Stimulated activated CD4-positive, alpha-beta T cell treated with anti-CD3 and anti-CD28 coated beads, Interleukin-1b, Interleukin-23, amount 100 ng/mL, for 48 hours (primary cell): ENCODE data around the gene MAFG.
"Not testable (repeated sequence)": the region's sequence is repeated elsewhere in the genome, so short reads cannot be mapped to it uniquely, and the experiment has no call there.

Experiments
- DNase-seq: peaks from one replicate; pipeline ENCODE4 v3.0.0-alpha.2; 2020

Gene MAFG

DNA sequence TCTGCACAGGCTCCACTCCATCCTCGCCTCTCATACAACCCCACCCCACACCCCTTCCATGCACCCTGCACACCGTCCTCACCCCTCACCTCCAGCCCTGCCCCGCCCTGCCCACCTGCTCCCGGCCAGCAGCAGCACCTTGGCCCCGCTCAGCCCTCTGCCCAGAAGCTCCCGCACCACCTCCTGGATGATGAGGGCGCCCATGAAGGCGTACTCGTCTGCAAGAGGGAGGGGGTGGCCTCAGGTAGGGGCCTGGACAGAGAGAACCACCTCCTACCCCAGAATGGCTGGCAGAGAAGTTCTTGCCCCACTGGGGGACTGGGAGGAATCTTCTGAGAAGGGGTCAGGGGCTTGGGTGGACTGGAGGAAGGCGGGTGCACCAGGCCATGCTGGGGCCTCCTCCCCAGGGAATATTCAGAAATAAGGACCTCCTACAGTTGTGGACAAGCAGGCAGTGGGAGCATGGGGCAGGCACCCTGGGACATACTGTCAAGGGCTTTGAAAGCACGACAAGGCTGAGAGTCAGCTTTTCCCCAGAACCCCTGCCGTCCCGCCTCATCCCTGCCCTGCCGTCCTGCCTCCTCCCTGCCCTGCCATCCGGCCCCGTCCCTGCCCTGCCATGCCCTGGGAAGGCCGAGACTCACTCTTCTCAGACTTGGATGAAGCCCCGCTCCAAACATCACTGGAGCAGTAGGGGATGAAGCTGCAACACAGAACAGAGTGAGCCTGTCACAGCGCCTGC lies 30.3 kb upstream of the MAFG start:
- DNase-seq, result no peak

DNA sequence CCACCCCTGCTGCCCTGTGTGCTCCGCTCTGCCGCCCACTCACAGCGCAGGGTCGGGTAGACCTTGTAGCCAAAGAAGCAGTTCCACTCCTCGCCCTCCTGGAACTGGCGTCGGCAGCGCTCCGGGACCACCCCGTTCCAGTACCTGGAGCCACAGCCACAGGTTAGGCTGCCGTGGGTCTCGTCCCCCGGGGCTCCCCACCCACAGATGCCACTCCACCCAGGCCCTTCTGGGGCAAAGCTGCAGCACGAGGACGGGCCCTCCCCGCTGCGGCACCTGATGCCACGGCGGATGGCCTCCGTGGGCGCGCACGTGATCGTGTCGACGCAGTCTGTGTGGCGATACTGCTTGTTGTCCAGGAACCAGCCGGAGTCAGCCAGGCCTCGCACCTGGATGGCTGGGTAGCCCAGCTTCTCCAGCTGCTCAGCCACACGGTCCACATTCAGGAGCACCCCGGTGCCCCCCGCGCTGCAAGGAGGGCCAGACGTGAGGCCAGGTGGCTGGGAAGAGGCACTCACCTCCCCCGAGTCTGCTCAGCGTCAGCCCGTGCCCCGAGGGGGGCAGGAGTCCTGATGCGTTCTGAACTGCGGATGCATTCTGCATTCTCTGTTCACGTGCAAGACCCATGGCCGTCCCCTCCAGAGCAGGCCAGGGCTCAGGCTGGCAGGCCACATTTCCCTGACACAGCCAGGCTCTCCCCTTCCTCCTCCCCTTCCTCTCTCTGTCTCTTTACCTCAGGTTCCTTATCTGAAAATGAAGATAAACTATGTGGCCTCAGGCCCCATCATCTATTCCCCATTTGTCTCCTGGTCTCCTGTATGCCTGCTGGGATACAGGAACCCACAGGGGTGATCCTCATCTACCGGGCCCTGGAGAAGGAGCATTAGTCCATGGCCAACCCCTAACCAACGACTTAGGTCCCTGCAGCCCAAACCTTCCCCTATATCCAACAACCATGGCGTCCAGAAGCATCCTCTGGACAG lies 29.4 kb upstream of the MAFG start:
- no peak for DNase-seq

DNA sequence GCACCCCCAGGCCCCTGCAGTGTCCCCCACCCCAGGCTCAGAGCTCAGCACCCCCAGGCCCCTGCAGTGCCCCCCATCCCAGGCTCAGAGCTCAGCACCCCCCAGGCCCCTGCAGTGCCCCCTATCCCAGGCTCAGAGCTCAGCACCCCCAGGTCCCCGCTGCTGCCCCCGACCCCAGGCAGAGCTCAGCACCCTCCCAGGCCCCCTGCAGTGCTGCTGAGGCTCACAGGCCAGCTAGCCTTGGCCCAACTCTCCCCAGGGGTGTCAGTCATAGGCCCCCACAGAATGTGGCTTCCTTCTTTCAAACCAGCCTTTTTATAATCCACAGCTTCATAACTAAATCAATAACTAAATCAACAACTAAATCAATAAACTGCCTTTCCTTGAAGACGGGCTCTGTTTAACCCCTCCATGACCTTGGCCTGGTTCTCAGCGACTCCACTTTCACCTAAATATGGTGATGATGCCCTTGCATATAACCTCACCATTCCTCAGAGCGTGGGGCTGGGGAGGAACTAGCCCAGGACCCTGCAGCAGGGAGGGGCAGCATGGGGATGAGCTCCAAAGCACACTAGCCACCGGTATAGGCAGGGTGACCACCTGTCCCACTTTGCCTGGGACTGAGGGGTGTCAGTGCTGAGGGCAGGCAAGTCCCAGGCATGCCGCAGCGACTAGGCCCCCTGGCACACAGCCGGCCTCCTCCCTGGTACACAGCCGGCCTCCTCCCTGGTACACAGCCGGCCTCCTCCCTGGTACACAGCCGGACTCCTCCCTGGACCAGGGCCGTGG lies 28.4 kb upstream of the MAFG start:
- no peak for DNase-seq

DNA sequence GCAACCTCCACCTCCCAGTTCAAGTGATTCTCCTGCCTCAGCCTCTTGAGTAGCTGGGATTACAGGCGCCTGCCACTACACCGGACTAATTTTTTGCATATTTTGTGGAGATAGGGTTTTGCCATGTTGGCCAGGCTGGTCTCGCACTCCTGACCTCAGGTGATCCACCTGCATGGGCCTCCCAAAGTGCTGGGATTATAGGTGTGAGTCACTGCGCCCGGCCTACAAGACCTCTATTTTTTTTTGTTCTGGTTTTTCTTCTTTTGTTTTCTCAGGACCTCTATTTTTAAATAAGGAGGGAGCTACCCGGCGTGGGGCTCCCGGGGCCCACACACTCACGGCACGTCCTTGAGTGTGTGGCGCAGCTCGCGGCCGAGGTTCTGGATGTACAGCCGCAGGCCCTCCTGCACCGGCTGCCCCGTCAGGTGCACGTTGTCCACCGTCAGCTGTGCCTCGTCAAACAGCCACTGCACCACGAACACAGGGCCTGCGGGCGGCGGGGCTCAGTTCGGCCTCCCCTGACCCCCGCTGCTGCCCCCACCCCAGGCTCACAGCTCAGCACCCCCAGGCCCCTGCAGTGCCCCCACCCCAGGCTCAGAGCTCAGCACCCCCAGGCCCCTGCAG lies 27.6 kb upstream of the MAFG start:
- no peak for DNase-seq

DNA sequence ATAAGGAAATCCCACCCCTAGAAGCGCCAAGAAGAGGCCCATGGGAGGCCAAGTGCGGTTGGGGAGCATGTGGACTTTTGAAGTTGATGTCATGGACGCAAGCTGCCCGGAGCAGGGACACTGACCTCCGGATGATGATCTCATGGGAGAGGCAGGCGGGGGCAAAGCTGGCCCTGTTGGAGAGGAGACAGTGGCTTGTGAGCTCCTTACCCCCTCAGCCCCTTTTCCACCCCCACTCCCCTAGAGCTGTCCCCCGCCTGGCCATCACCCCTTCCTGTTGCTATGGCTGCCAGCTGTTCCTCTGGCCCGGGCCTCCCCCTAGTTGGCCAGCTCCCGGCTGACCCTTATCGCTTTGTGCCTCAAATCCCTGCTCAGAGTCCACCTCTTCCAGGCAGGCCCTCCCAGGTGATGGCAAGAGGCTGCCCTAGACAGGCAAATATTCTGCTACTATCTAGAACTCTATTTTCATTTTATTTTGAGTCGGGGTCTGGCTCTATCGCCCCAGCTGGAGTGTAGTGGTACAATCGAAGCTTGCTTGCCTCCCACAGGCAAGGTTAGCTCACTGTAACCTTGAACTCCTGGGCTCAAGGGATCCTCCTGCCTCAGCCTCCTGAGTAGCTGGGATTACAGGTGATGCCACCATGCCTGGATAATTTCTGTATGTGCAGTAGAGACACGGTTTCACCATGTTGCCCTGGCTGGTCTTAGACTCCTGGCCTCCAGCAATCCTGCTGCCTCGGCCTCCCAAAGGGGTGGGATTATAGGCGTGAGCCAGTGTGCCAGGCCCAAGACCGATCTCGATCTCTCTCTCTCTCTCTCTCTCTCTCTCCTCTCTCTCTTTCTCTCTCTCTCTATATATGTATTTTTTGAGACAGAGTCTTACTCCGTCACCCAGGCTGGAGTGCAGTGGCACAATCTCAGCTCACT lies 26.9 kb upstream of the MAFG start:
- DNase-seq, result no peak

DNA sequence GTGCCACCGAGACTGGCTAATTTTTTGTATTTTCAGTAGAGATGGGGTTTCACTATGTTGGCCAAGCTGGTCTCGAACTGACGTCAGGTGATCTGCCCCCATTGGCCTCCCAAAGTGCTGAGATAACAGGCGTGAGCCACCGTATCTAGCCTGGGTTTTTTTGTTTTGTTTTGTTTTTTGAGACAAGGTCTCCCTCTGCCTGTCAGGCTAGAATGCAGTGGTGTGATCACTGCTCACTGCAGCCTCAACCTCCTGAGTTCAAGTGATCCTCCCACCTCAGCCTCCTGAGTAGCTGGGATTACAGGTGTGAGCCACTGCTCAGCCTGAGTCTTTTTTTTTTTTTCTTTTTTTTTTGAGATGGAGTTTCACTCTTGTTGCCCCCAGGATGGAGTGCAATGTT lies 25.9 kb upstream of the MAFG start:
- not testable (repeated sequence) for DNase-seq

DNA sequence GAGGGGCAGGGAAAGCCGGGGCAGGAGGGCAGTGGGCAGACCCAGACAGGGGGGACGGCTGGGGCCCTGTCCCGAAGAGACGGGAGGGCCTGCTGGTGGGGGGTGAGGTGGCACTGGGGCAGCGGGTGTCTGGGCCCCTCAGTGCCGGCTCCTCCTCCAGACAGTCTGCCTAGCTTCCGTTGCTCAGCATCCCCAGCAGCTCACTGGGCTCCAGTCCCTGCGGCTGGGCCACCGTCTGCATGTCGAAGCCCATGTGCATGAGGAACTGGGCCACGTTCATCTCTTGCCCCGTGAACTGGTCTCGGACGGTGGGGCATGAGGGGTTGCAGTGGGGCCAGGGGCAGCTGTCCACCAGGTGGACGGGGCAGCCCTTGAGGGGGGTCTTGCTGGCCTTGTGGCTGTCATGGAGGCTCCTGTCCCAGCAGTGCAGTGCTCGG lies 25.3 kb upstream of the MAFG start:
- no peak for DNase-seq

DNA sequence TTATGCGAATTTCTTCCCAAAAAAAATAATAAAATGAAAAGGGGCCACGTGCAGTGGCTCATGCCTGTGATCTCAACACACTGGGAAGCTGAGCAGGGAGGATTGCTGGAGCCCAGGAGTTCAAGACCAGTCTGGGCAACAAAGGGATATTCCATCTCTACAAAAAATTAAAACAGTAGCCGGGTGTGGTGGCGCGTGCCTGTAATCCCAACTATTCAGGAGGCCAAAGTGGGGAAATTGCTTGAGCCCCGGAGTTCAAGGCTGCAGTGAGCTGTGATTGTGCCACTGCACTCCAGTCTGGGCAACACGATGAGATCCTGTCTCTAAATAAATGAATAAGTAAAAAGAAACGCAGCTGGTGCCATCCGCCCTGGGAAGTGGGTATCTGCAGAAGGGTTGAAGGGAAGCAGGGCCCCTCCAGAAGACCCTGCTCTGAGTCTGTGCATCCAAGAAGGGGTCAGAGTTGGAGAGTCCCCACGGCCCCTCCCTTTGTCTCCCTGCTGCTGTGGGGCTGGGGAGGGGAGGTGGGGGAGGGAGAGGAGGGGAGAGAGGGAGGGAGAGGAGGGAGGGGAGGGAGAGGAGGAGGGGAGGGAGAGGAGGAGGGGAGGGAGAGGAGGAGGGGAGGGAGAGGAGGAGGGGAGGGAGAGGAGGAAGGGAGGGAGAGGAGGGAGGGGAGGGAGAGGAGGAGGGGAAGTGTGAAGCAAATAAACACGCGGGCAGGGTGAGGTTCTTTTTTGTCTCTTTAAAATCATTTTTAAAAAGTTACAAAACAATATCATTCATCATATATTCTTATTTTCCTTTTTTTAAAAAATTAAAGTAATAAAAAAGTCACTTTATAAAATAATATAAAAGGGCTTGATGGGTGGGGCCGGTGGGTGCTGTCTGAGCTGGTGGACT lies 24.5 kb upstream of the MAFG start:
- no peak for DNase-seq

DNA sequence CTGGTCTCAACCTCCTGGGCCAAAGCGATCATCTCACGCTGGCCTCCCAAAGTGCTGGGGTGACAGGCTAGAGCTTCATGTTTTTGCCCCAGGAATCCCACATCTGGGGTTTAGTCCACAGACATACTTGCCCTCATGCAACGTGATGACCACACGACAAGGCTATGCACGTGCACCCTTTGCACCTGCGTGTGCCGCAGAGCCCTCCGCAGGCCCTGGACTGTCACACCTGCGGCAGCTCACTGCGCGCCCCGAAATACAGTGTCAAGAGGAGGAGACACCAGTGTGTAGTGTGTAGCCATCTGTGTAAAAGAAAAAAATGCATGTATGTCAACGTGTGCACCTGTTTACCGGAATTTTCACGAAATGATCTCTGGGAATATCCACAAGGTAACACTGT lies 23.0 kb upstream of the MAFG start:
- DNase-seq, result no peak

DNA sequence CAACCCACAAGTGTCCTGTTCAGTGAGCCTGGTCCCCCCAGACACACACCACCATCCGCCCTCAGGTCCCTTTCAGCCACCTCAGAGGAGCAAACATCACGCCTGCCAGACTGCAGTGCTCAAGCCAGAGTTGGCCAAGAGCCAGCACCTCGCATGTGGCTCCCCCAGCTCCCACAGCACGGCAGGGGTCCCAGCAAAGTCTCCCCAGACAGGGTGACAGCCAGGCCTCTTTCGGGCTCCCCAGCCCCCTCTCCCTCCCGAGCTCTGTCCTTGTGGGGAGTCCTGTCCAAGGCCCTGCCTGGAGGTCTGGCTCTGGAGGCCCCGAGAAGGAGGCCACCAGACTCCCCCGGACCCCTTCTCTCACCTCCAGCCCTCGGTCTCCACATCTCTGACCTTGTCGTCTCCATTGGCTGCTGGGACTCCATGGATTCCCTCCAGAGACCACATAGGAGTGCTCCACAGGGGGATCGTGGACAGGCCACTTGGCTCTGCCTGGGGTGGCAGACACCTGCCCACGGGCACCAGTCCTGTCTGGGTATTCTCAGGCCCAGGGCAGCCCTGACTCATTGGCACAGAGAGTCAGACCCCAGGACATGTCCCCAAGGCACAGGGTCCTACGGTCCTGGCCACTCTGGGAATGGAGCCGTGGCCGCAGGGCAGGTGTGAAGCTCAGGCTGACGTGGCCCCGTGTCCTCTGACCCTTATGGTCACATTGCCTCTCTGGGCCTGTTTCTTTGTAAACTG lies 21.3 kb upstream of the MAFG start:
- no peak for DNase-seq

DNA sequence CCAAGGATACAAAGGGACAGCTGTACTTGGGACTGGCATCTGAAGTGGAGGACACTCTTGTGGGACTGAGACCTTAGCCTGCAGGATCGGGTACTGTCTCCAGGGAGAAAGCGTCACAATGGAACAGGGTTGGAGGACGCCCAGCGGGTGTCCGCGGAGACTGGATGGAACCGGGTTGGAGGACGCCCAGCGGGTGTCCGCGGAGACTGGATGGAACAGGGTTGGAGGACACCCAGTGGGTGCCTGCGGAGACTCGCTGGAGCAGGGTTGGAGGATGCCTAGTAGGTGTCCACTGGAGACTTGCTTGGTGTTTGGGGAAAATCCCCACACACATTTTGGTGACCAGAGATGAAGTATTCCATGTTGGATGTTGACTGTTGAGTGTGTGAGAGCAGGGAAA lies 19.7 kb upstream of the MAFG start, which contains the start of gene MYADML2:
TSS of gene MYADML2 (minus strand) at position 45 of the 400 bp plus-strand sequence. CDS start 5,492 bp downstream, outside the sequence.
- DNase-seq, result no peak

DNA sequence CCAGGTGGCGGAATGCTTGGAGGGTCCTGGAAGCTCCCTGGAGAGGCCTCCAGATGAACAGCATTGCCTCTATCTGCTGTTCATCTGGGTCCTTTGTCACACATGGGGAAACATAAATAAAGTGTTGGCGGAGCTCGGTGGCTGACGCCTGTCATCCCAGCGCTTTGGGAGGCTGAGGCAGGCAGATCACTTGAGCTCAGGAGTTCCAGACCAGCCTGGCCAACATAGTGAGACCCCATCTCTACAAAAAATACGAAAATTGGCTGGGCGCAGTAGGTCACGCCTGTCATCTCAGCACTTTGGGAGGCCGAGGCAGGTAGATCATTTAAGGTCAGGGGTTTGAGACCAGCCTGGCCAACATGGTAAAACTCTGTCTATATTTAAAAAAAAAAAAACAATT lies 17.3 kb upstream of the MAFG start:
- no peak for DNase-seq

DNA sequence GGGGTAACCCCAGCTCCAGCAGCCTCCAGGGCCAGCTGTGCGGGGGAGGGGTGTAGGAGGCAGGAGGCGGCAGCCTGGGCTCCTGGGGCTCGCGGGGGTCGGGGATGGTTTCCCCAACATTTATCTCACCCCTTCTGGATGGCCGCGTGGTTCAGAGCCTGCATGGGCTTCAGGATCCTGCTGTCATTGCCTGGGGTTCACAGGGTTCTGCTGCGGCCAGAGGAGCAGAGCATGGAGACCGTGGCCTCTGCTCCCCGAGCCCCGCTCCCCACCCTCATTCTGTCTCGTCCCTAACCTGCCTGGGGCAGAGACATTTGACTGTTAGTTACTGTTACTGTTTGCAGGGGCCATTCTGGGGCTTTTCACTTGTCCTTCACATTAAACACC lies 14.6 kb upstream of the MAFG start:
- no peak for DNase-seq

DNA sequence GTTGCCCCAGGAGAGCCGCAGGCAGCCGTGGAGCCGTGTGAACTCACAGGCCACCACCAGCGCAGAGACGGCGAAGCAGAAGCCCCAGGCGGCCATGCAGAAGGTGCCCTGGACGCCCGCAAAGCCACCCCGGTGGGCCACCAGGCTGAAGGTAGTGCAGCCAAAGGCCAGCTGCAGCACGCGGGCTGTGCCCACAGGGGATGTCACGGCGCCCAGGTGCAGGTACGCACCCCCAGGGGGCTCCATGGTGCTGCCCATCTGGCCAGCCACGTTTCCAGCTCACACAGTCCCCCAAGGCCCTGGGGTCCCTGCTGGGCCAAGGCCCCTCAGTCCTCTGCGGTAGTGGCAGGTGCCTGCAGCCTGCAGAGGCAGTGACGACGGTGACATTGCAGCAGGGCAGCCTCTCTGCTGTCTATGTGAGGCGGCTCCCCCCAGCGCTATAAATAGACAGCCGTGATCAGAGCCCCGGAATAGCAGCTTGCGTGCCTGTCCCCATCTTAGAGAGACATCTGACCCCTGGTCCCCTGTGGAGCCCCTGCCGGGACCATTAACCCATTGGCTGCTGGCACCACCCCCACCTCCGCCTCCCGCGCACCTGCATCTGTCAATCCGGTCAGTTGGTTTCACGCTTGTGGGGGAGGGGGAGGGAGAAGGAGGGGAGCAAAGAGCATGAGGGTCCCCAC lies 14.1 kb upstream of the MAFG start:
- no peak for DNase-seq

DNA sequence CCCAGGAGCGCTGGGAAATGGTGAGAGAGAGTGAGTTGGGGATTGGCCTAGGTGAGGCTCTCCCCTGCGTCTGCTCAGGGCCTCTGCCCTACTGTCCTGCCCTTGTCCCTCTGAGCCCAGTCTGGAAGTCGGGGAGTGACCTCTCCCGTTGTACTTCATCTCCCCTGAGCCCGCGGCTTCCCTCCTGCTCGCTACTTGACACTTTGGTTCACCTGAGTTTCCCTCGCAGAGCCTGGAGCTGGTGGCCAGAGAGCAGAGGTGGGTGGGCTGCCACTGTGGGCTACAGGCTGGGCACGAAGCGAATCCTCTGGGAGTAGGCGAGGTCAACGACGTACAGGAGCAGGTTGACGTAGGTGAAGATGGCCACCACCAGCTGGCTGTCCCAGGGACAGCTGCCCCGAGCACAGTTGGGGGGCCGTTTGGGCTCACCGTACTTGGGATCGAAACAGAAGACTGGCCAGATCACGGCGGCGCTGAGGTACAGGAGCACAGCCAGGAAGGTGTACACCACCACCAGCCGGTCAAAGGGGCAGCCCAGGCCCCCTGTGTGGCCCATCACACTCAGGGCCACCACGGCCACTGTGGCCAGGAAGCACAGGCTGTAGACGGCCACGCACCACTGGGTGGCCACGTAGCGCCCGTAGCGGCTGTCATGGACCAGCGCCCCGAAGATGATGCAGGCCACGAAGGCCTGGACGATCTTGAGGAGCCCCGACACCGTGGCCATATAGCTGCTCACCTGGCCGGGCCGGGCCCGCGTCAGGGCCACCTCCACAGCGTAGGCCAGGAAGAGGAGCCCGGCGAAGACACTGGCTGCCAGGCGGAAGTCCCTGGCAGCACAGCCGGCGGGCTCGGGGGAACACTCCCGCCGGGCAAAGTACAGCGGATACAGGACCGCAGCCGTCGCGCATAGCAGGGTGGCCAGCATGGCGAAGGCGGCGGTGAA lies 13.3 kb upstream of the MAFG start:
- DNase-seq, result no peak

DNA sequence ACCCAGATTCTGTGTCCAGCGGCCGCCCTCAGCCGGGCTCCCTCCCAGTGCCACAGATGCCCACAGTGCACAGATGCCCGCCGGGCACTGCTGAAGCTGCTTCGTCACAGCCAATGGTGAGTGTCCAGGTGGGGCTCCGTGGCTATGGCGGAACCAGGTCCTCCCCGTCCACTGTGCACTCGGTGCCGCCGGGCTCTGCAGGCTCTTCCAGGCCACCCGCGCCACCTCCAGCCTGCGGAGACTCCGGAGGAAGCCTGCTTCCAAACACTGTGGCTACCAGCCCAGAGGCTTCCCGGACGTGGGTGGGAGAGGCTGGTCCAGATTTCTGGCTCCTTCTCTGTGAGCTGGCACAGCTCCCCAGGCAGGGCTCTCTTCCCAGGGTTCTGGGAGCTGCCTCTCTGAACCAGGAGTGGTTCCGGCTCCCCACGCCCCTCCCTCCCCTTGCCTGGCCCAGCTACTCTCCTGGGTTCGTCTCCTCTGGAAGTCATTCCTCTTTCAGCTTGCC lies 12.4 kb upstream of the MAFG start:
- DNase-seq, result no peak

DNA sequence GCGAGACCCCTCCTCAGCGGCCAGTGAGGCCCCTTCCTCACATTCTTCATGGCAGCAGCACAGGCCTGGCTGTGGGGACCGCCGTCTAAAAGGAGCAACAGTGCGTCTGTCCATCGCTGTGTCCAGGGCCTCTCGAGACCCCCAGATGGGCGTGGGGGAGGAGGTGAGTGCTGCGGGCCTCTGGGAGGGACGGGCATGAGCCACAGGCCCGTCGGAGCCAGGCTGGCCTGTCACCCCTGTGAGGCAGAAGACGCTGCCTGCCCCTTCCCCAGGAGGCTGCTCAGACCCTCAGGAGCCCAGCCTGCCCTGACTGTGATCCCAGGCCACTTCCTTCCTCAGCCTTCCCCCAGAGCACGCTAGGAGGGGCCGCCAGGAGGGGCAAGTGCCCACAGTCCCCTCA lies 11.7 kb upstream of the MAFG start:
- DNase-seq, result no peak

DNA sequence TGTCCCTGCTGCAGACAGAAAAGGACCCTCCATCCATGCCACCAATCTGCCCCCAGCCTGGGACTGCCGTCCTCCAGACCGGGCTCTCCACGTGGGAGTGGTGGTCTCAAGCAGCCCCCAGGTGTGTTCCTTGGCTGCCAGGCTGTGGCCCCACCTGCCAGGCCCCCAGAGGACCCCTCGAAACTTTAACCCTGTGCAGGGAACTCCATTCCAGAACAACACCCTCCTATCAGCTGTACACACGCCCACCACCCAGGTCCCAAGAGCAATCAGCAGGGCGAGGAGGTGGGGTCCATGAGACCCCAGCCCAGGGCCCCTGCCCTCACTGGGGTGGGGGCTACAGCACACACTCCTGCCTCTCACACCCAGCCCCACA lies 8.2 kb upstream of the MAFG start:
- DNase-seq, result no peak
